RCC 7860 (cell line): ENCODE data around the gene TOX3.

Source experiments
- DNase-seq: peaks from one replicate; pipeline ENCODE4 v3.0.0-alpha.2; 2015; ENCODE audit warnings: low spot score
- FAIRE-seq: peaks from 2 replicates; lab custom pipeline; 2012; peaks lifted over from hg19 to GRCh38; lab: Jason Lieb, UNC

The TOX3 gene

GRCh38 chr16:52539191-52539590 is 7.8 kb downstream of the TOX3 start:
- FAIRE-seq: no peak
- no peak for DNase-seq

GRCh38 chr16:52538511-52538910 is 8.4 kb downstream of the TOX3 start:
- FAIRE-seq (no peak), DNase-seq (no peak)

GRCh38 chr16:52537516-52537915 is 9.4 kb downstream of the TOX3 start:
- no peak for FAIRE-seq
- no peak for DNase-seq

GRCh38 chr16:52535076-52535475 is 11.9 kb downstream of the TOX3 start:
- no peak for DNase-seq
- FAIRE-seq: no peak

- FAIRE-seq (no peak), DNase-seq (no peak)
Observed at GRCh38 chr16:52533296-52533695, 13.6 kb downstream of the TOX3 start.

- DNase-seq (no peak), FAIRE-seq (no peak)
Observed at GRCh38 chr16:52532384-52532783, 14.6 kb downstream of the TOX3 start.

GRCh38 chr16:52529226-52529625 is 17.7 kb downstream of the TOX3 start:
- FAIRE-seq: no peak
- DNase-seq: no peak

- FAIRE-seq: no peak
- no peak for DNase-seq
Observed at GRCh38 chr16:52528393-52529065, 18.4 kb downstream of the TOX3 start.

GRCh38 chr16:52526830-52527229 is 20.1 kb downstream of the TOX3 start:
- DNase-seq (no peak), FAIRE-seq (no peak)

GRCh38 chr16:52526116-52526828 is 20.7 kb downstream of the TOX3 start:
- no peak for DNase-seq
- no peak for FAIRE-seq

- FAIRE-seq (no peak), DNase-seq (no peak)
Observed at GRCh38 chr16:52521570-52521969, 25.4 kb downstream of the TOX3 start.

- FAIRE-seq (no peak), DNase-seq (no peak)
Observed at GRCh38 chr16:52518884-52519283, 28.1 kb downstream of the TOX3 start.

GRCh38 chr16:52515068-52515671 is 31.8 kb downstream of the TOX3 start:
- DNase-seq: no peak
- no peak for FAIRE-seq

- DNase-seq: no peak
- no peak for FAIRE-seq
Observed at GRCh38 chr16:52512297-52512987, 34.5 kb downstream of the TOX3 start.

GRCh38 chr16:52501746-52502145 is 45.2 kb downstream of the TOX3 start:
- DNase-seq: no peak
- FAIRE-seq: no peak

- DNase-seq (no peak), FAIRE-seq (no peak)
Observed at GRCh38 chr16:52500963-52501362, 46.0 kb downstream of the TOX3 start.

GRCh38 chr16:52499060-52499440 is 47.9 kb downstream of the TOX3 start:
- no peak for DNase-seq
- no peak for FAIRE-seq

- DNase-seq: no peak
- FAIRE-seq: no peak
Observed at GRCh38 chr16:52498328-52499059, 48.4 kb downstream of the TOX3 start.

GRCh38 chr16:52497067-52497816 is 49.7 kb downstream of the TOX3 start:
- no peak for DNase-seq
- no peak for FAIRE-seq
